HEK293T (cell line): ENCODE measurements around the gene CAPN11.

Experiments used
- BHLHE40 ChIP-seq: fragments of 450-650 bp; IDR thresholded peaks from 2 replicates; pipeline ENCODE4 v1.6.1; 2016; ENCODE audit warnings: mild to moderate bottlenecking, moderate library complexity, borderline replicate concordance
- ELF4 ChIP-seq: fragments of 450-650 bp; IDR thresholded peaks from 2 replicates; pipeline ENCODE4 v1.6.1; 2017; ENCODE audit warnings: antibody characterized with exemption
- FOXA1 ChIP-seq: fragments of 450-650 bp; IDR thresholded peaks from 2 replicates; pipeline ENCODE4 v1.6.1; 2016; ENCODE audit warnings: mild to moderate bottlenecking
- FOXK2 ChIP-seq: fragments of 450-650 bp; IDR thresholded peaks from 2 replicates; pipeline ENCODE4 v1.6.1; 2016; ENCODE audit warnings: mild to moderate bottlenecking
- FOXM1 ChIP-seq: fragments of 450-650 bp; IDR thresholded peaks from 2 replicates; pipeline ENCODE4 v1.6.1; 2017; ENCODE audit warnings: mild to moderate bottlenecking, borderline replicate concordance
- HDGF ChIP-seq: fragments of 450-650 bp; IDR thresholded peaks from 2 replicates; pipeline ENCODE4 v1.6.1; 2017; ENCODE audit warnings: antibody characterized with exemption, borderline replicate concordance
- L3MBTL2 ChIP-seq: fragments of 450-650 bp; conservative IDR thresholded peaks from 2 replicates; pipeline ENCODE4 v1.6.1; 2016; ENCODE audit warnings: mild to moderate bottlenecking
- LEF1 ChIP-seq: fragments of 450-650 bp; IDR thresholded peaks from 2 replicates; pipeline ENCODE4 v1.6.1; 2017; ENCODE audit warnings: mild to moderate bottlenecking, borderline replicate concordance
- SP1 ChIP-seq: fragments of 450-650 bp; IDR thresholded peaks from 2 replicates; pipeline ENCODE4 v1.6.1; 2017
- TARDBP ChIP-seq: fragments of 450-650 bp; IDR thresholded peaks from 2 replicates; pipeline ENCODE4 v1.6.1; 2016
- TF ChIP-seq, protein P1 (sequence below): fragments of 450-650 bp; IDR thresholded peaks from 2 replicates; pipeline ENCODE4 v1.6.1; 2016

- TF ChIP-seq FOXM1 (no peak), SP1 (no peak), ELF4 (no peak), BHLHE40 (no peak), TARDBP (no peak), FOXK2 (no peak), FOXA1 (no peak), HDGF (no peak), LEF1 (no peak), L3MBTL2 (no peak)
- TF ChIP-seq, protein P1, sequence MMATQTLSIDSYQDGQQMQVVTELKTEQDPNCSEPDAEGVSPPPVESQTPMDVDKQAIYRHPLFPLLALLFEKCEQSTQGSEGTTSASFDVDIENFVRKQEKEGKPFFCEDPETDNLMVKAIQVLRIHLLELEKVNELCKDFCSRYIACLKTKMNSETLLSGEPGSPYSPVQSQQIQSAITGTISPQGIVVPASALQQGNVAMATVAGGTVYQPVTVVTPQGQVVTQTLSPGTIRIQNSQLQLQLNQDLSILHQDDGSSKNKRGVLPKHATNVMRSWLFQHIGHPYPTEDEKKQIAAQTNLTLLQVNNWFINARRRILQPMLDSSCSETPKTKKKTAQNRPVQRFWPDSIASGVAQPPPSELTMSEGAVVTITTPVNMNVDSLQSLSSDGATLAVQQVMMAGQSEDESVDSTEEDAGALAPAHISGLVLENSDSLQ: no peak
These were observed 43.2 kb downstream of the CAPN11 start for GRCh38 chr6:44201638-44202303.
